RKO (cell line): ENCODE measurements around the gene PRCP.

ENCODE experiments used
- DNase-seq: peaks from one replicate; pipeline ENCODE4 v3.0.0-alpha.2; 2016; ENCODE audit warnings: low spot score

Gene PRCP

GRCh38 chr11:82906931-82907330 lies 6.7 kb upstream of the PRCP start:
- DNase-seq: no peak

GRCh38 chr11:82906236-82906635 lies 6.0 kb upstream of the PRCP start:
- DNase-seq: peak; percentile 77

GRCh38 chr11:82903843-82904586 lies 3.8 kb upstream of the PRCP start:
- DNase-seq: no peak

- DNase-seq: no peak
Observed at GRCh38 chr11:82902880-82903279, 2.6 kb upstream of the PRCP start.

- peak; percentile 16 for DNase-seq
Observed at GRCh38 chr11:82901922-82902485, 1.8 kb upstream of the PRCP start.

GRCh38 chr11:82901165-82901921 lies 1.1 kb upstream of the PRCP start, which contains the start of gene DDIAS:
TSS of gene DDIAS (plus strand) at chr11:82901736. CDS start at chr11:82914739, 13,003 bp downstream.
- peak; percentile 99 for DNase-seq

- peak; percentile 21 for DNase-seq
Observed at GRCh38 chr11:82899957-82900276, 313 bp downstream of the PRCP start.

GRCh38 chr11:82899186-82899820 lies 927 bp downstream of the PRCP start:
- peak; percentile 33 for DNase-seq

- no peak for DNase-seq
Observed at GRCh38 chr11:82898241-82898640, 2.0 kb downstream of the PRCP start.

GRCh38 chr11:82896183-82896582 lies 4.0 kb downstream of the PRCP start:
- DNase-seq: no peak

- no peak for DNase-seq
Observed at GRCh38 chr11:82895437-82896091, 4.7 kb downstream of the PRCP start.

GRCh38 chr11:82892611-82893169 lies 7.5 kb downstream of the PRCP start:
- no peak for DNase-seq

GRCh38 chr11:82890936-82891335 lies 9.3 kb downstream of the PRCP start:
- no peak for DNase-seq

GRCh38 chr11:82890002-82890341 lies 10.3 kb downstream of the PRCP start:
- no peak for DNase-seq

GRCh38 chr11:82889133-82890001 lies 10.9 kb downstream of the PRCP start:
- no peak for DNase-seq

- no peak for DNase-seq
Observed at GRCh38 chr11:82883853-82884252, 16.4 kb downstream of the PRCP start.

GRCh38 chr11:82874646-82875523 lies 25.3 kb downstream of the PRCP start:
- no peak for DNase-seq

- DNase-seq: no peak
Observed at GRCh38 chr11:82873919-82874333, 26.3 kb downstream of the PRCP start.

GRCh38 chr11:82872377-82873150 lies 27.7 kb downstream of the PRCP start:
- DNase-seq: no peak
